NCI-H748 treated with DMSO at 0.1 percent for 48 hours (cell line): ENCODE data around the gene NYAP2.

Experiments used
- DNase-seq: peaks from one replicate; lab custom pipeline; 2025; lab: John Stamatoyannopoulos, UW

Gene NYAP2

GRCh38 chr2:225558399-225559071, 159.0 kb downstream of the NYAP2 start:
- DNase-seq = no peak

- no peak for DNase-seq
Measured at GRCh38 chr2:225559072-225559415, 159.5 kb downstream of the NYAP2 start.

DNA sequence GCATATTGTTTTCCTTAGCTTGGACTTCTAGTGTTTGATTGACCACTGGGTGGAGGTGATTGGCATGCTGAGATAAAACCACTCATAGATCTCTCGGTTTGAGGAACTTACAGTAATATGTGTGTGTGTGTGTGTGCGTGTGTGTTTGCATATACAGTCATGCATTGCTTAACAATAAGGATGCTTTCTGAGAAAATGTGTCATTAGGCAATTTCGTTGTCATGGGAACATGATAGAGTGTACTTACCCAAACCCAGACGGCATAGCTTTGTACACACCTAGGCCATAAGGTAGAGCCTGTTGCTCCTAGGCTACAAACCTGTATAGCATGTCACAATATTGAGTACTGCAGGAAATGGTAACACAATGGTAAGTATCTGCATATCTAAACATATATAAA, 167.3 kb downstream of the NYAP2 start:
- DNase-seq = peak; percentile 86

DNA sequence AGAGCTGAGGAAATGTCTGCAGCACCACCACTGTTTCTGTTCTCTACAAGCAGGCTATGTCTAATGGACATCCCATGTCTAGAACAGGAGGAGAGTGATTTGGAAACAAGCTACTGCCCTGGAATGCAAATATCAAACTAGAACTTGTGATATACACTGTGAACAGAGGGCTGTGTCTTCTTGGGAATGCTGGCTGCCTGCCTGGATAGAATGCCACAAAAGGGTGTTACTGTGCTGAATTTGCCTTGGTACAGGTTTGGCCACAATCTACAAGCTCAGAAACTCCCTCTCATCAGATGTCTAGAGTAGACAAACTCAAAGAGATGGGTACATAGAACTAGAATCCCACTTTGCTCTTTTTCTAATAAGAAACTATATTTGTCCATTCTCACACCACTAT, 170.5 kb downstream of the NYAP2 start:
- DNase-seq = no peak

DNA sequence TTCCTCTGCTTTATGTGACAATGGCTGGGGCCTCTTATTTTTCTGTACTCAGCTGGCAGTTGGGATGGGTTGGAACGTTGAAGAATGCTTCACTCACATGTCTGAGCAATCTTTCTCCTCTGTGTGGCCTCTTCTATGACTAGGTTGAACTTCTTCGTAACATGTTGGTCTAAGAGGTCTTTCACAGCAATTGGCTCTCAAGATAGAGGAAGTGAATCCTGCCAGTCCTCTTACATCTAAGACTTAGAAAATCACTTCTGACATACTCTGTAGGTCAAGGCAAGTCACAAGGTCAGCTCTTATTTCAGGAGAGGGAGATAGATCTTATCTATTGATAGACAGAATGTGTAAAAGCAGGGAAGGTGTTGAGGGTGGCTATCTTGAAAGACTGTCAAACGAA, 174.1 kb downstream of the NYAP2 start:
- DNase-seq = no peak

- no peak for DNase-seq
Measured at GRCh38 chr2:225574582-225575138, 175.2 kb downstream of the NYAP2 start.

DNA sequence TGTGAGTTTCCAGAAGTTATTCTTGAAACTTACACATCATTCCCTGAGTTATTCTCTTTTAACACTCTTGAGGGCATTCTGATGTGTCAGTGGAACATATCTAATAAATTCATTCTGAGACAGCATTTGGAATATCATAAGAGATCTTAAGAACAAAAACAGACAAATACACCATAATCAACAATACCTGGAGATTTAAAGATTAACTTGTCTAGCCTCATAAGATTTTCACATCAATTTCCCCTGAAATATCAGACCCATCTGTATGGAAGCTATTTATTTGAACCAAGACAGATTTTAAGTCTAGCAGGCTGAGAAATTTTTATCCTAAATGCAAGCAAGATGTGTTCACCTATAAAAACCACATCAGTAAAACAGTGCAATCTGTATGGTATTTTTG, 181.6 kb downstream of the NYAP2 start:
- DNase-seq = no peak

GRCh38 chr2:225581906-225582305, 182.4 kb downstream of the NYAP2 start:
- DNase-seq = no peak

DNA sequence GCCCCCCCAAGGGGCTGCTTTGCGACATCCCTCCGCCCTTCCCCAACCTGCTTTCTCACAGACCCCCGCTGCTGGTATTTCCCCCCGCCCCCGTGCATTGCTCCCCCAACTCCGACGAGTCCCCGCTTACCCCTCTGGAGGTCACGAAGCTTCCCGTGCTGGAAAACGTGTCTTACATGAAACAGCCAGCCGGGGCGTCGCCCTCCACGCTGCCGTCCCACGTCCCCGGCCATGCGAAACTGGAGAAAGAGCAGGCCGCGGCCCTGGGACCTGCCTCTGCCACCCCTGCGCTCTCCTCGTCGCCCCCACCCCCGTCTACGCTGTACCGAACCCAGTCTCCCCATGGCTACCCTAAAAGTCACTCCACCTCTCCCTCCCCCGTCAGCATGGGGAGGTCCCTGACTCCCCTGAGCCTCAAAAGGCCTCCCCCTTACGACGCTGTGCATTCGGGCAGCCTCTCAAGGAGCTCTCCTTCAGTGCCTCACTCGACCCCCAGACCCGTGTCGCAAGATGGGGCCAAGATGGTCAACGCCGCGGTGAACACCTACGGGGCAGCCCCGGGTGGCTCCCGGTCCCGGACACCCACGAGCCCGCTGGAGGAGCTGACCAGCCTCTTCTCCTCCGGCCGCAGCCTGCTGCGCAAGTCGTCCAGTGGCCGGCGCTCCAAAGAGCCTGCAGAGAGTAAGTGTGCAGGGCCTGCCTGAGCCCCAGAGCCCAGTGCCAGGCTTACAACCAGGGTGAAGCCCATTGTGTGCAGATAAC, 183.0 kb downstream of the NYAP2 start:
- no peak for DNase-seq

DNA sequence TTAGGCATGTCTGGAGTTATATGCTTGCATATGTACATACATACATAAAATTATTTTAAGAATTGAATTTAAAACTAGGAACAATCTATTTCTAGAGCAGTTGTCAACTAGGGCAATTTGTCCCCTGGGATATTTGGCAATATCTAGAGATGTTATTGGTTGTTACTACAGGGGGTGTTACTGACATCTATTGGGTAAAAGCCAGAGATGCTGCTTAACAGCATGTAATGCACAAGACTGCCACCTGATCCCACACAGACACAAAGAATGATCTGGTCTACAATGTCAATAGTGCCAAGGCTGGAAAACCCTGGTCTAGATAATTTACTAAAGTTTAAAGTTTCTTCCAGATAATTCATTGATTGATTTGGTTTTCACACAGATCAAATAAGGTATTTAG, 185.3 kb downstream of the NYAP2 start:
- peak; percentile 11 for DNase-seq

DNA sequence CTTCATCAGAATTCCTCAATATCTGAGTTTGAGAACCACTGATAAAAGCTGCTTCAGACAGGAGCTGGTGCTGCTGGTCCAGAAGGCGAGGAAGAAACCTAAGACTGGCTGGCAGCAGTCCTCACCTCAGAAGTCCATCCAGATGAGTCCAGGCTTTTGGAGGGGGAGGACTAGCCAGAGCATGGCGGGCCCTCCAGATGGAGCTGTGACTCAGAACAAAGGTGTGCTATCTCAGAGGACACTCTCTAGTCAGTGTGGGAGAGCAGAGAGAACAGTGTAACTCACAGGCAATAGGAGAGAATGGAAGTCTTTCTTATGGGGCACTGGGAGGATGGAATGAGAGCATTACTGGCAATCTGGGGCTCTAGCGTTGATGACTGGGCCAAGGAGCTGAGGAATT, 191.4 kb downstream of the NYAP2 start:
- DNase-seq = no peak

DNA sequence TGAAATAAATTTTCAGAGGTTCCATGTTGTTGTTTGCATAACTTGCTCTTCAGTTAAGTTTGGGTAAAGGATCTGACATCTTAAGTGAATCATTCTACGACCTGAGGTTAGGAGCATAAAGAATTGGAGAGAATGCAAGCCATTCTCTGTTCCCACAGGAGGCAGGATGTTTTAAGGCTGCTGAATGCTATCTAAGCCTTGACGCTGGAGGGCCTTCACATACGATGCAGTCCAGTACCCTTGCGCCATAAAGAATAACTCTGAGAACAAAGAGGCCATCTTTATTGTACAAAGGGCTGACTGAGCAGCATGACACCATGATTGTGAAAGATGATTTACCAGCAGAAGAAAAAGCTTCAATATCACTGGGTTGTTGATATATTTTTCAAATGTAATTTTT, 198.4 kb downstream of the NYAP2 start:
- no peak for DNase-seq

GRCh38 chr2:225598426-225598825, 198.9 kb downstream of the NYAP2 start:
- DNase-seq = no peak

GRCh38 chr2:225598897-225599296, 199.4 kb downstream of the NYAP2 start:
- no peak for DNase-seq

DNA sequence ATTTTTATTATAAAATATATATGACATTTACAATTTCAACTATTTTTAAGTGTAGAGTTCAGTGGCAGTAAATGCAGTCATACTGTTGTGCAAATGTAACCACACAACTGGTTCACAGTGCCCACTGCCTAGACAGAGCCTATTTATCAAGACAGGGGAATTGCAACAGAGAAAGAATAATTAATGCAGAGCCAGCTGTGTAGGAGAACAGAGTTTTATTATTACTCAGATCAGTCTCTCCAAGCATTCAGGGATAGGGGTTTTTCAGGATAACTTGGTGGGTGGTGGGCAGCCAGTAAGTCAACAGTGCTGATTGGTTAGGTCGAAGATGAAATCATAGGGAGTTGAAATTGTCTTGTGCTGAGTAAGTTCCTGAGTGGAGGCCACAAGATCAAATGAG, 200.3 kb downstream of the NYAP2 start:
- DNase-seq = no peak

GRCh38 chr2:225600444-225600843, 200.9 kb downstream of the NYAP2 start:
- DNase-seq = no peak

- DNase-seq = no peak
Measured at GRCh38 chr2:225600865-225601264, 201.4 kb downstream of the NYAP2 start.

DNA sequence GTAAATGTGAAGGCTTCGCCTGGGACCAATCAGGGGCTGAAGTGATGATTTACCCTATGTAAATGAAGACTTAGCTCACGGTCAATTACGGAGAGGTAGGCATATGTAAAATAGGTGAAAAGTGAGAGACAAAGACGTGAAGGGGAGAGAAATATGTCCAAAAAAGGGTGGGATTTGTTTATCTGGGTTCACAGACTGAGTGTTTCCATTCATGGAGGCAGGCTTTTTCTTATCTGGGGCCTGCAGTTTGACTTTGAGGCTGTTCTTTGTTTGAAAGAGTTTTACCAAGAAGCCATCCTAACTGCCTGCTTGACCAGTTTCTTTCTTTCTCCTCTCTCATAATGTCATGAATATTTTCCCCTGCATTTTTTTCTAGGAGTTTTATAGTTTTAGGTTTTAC, 202.7 kb downstream of the NYAP2 start:
- DNase-seq = no peak

- DNase-seq = no peak
Measured at GRCh38 chr2:225608136-225608535, 208.6 kb downstream of the NYAP2 start.

GRCh38 chr2:225612636-225613035, 213.1 kb downstream of the NYAP2 start:
- DNase-seq = no peak

DNA sequence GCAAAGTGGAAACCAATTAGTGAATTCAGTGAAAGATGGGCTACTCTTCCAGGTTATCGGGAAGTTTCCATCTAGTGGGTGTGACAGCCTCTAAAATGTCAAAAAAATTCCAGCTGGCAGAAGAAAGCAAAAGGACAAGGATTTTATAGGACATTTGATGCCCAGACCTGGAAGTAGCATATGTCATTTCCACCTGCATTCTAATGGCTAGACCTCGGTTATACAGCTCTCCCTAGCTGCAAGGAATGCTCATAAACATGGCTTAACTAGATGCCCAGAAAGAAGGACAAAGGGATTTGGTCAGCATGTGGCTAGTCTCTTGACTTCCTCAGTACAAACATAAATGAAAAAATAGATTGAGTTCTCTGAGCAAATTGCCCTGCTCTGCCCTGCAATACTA, 215.4 kb downstream of the NYAP2 start:
- no peak for DNase-seq

DNA sequence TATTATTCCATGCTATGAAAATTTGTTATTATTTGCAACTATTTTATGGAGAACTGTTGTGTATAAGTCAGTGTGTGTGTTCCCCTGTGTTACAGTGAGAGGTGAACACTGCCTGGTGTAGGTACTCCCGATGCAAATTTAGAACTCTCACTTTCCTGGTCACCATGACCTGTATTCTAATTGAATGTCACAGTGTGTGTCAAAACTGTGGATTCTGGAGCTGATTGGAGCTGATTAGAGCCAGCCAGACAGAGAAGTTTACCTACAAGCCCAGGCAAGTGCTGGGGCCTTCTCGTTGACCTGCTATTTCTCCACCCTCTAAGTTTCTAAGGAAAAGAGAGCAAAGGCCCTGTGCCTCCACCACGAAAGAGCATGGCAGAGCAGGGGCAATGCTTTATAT, 216.0 kb downstream of the NYAP2 start:
- no peak for DNase-seq

DNA sequence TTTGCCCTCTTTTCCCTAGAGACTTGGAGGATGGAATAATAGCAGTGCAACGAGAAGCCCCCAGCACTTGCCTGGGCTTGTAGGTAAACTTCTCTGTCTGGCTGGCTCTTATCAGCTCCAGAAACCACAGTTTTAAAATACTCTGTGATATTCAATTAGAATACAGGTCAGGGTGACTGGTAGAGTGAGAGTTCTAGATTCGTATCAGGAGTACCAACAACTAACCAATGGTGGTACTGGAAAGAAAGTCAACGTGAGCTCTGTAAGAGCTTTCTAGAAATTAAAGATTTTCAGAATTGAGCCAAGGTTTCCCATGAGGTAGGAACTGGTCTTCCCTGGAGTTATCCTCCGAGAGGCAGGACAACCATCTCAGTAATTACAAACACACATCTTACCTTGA, 216.9 kb downstream of the NYAP2 start:
- DNase-seq = no peak

- no peak for DNase-seq
Measured at GRCh38 chr2:225616848-225617247, 217.3 kb downstream of the NYAP2 start.
